ENCODE data around the gene TRIM17. TPM values are rescaled to one million over a fixed set of nuclear protein-coding genes. Genes with fewer than 3 reads are reported as not detected.

TRIM17 gene
- total and polyA plus RNA-seq, 9 of the 15 experiments (the other 6 are each of a cell fraction or from before 2014, with no cell fraction given) = not detected

- CTCF ChIA-PET (ENCODE audit: low intra/inter-chr PET ratio) = no interaction called here
- BruUV-seq (replicated peaks) = no TSS peak
- H3K9ac ChIP-seq (ENCODE audit: insufficient read depth in 1 of 2, low read depth in 2 of 2, low read length in 2 of 2) = peak overlapping the region in 1 of 2 experiments; percentile 60; a peak in 1 of 4 replicates
- peak overlapping the region; percentile 68 for H2AFZ ChIP-seq (ENCODE audit: low read depth, low read length)
- ATAC-seq (peak; percentile 31), FAIRE-seq (no peak), DNase-seq (ENCODE audit: extremely low read depth in 1 of 4, low spot score in 3 of 4) (peak in 1 of 4 experiments; percentile 35)
- no peaks in the 10 kb centered on the region for H3K9me1 ChIP-seq (ENCODE audit: control insufficient read depth, insufficient read depth, low read length)
- no peaks in the 10 kb centered on the region for H3K9me3 ChIP-seq (replicated peaks; ENCODE audit: control insufficient read depth, insufficient read depth, low read depth, low read length)
- no peaks in the 10 kb centered on the region for H4K20me1 ChIP-seq (replicated peaks; ENCODE audit: control insufficient read depth, insufficient read depth, low read length)
- POLR2A ChIA-PET = interaction anchor here (7.7 kb wide), 1 partner anchor 11 kb away, joined by 58 read pairs; a partner anchor contains a TSS
- no peaks in the 10 kb centered on the region; the same call in 2 of the 3 replicates for H3K36me3 ChIP-seq (ENCODE audit: control insufficient read depth, insufficient read depth, low read length)
- H3K27ac ChIP-seq (ENCODE audit: extremely low read depth, low read depth, low read length) = no peak overlapping the region
- H3K4me1 ChIP-seq (replicated peaks in 1 of 2; ENCODE audit: control insufficient read depth in 2 of 2, insufficient read depth in 2 of 2, low read length in 2 of 2) = peaks cover 0 to 11% of the 10 kb centered on the region in 2 experiments; a peak in 3 of 5 replicates
- no peak overlapping the region for H3K4me2 ChIP-seq (ENCODE audit: insufficient read depth, low read length)
- intact Hi-C loops (cut with micrococcal nuclease) = no loop called here
- in situ Hi-C loops (cut with MboI) = no loop called here
- H3K4me3 ChIP-seq = no peak overlapping the region
- H3K79me2 ChIP-seq (ENCODE audit: control insufficient read depth, insufficient read depth, low read length) = no peaks in the 10 kb centered on the region
- WGBS (ENCODE audit: insufficient coverage, low coverage, missing lambda C conversion rate) = 66% methylated on average over 46 of the region's 51 CpGs
- H3K27me3 ChIP-seq (ENCODE audit: control insufficient read depth in 2 of 2, insufficient read depth in 2 of 2, low read length in 2 of 2) = 0 out of 5 replicates have a peak, but pooled peaks cover 0 to 5% of the 10 kb centered on the region in 2 experiments
- TF ChIP-seq CREM (IDR thresholded peaks at IDR 0.05; ENCODE audit: low read depth) (0 out of 2 replicates have a peak, but pooled peaks have one; percentile 8), USF2 (CRISPR knock-in tag; IDR thresholded peaks at IDR 0.05) (peak; percentile 71), E2F6 (IDR thresholded peaks at IDR 0.05; ENCODE audit: borderline replicate concordance in 1 of 2, extremely low read depth in 1 of 2, insufficient read depth in 1 of 2, insufficient read length in 1 of 2, low read depth in 1 of 2, low read length in 1 of 2, poor library complexity in 1 of 2, severe bottlenecking in 1 of 2) (peak in 1 of 2 experiments; percentile 14), ZBTB33 (CRISPR knock-in tag; IDR thresholded peaks at IDR 0.05) (peak; percentile 93), RAD51 (IDR thresholded peaks at IDR 0.05; ENCODE audit: borderline replicate concordance, low read depth) (0 out of 2 replicates have a peak, but pooled peaks have one; percentile 36), ATF4 (CRISPR knock-in tag; IDR thresholded peaks at IDR 0.05) (no peak), NR2C1 (IDR thresholded peaks at IDR 0.05) (peak; percentile 34; the same call in 1 of the 2 replicates), NR2C1 (tag; IDR thresholded peaks at IDR 0.05) (no peak), ZNF592 (IDR thresholded peaks at IDR 0.05) (0 out of 2 replicates have a peak, but pooled peaks have one; percentile 27), ZNF239 (CRISPR knock-in tag; IDR thresholded peaks at IDR 0.05) (no peak)
These were observed 29.4 kb upstream of the TRIM17 start for GRCh38 chr1:228445843-228446650.

Data from K562 (cell line).